ENCODE data around the gene KIAA0753.

DNA sequence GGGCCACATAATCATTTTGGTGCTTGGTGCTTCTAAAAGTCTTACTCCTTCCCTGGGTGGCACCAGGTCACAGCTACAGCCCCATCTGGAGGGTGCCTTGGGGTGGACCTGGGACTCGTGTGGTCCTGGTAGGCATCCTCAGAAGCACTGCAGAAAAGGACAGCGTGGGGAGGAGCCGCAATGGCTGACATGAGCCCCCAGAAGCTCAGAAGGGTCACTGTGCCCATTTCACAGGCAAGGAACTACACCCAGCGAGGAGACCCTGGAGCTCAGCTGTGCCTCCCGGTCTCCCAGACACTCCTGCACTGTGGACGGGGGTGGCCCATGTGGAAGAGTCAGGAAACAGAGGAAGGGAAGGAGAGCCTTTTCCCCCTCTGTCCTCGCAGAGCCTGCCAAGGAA lies 37.4 kb upstream of the KIAA0753 start:
- TF ChIP-seq CTCF (IDR thresholded peaks at IDR 0.05) (no peak), POLR2A (IDR thresholded peaks at IDR 0.05) (no peak), EP300 (IDR thresholded peaks at IDR 0.05) (no peak)
